Pancreas (tissue), 10 donors: ENCODE data around the gene INS. TPM values are rescaled to one million over a fixed set of nuclear protein-coding genes. Genes with fewer than 3 reads are reported as not detected.
"Not testable (repeated sequence)": the region's sequence is repeated elsewhere in the genome, so short reads cannot be mapped to it uniquely, and the experiment has no call there.

Source experiments
- ATAC-seq, 4 donors: fragments of 200-7000 bp; cut with Tn5 transposase; one replicate each; pipeline versions ENCODE4 v1.8.0 to v1.9.1; 2020; ENCODE audit warnings: mild to moderate bottlenecking in 4 of 4, moderate library complexity in 4 of 4
- DNase-seq, 6 donors: peaks; one replicate each; pipeline ENCODE4 v3.0.0-alpha.2; 2020
- FAIRE-seq: peaks from 2 replicates; lab custom pipeline; 2012; peaks lifted over from hg19 to GRCh38; lab: Jason Lieb, UNC
- H3K27ac ChIP-seq, 4 donors: fragments of 200-600 bp; sonication (generic); 1 replicate in 3 of 4; 2 replicates in 1 of 4; pipeline versions ENCODE4 v1.5.0 to v1.8.0; 2020
- H3K27me3 ChIP-seq, 4 donors: fragments of 200-600 bp; one replicate each; pipeline ENCODE4 v1.8.0; 2021
- H3K36me3 ChIP-seq, 3 donors: fragments of 200-600 bp; sonication (generic) in 1 of 3; one replicate each; pipeline versions ENCODE4 v1.5.0 to v1.8.0; 2020 to 2021
- H3K4me1 ChIP-seq, 3 donors: fragments of 200-600 bp; one replicate each; pipeline ENCODE4 v1.8.0; 2021
- H3K4me3 ChIP-seq, 4 donors: fragments of 200-600 bp; sonication (generic) in 2 of 4; one replicate each; pipeline versions ENCODE4 v1.5.0 to v1.8.0; 2020 to 2021
- H3K9me3 ChIP-seq, 4 donors: fragments of 200-600 bp; one replicate each; pipeline ENCODE4 v1.8.0; 2021
- CTCF ChIP-seq, 4 donors: fragments of 200-600 bp; sonication (generic) in 3 of 4; IDR thresholded peaks; one replicate each; pipeline versions ENCODE4 v1.5.0 to v1.8.0; 2021; ENCODE audit warnings: antibody characterized with exemption in 4 of 4
- WGBS, 2 donors: extraction: QIAGEN DNeasy Blood & Tissue Kit; methylation state at CpG; one replicate each; pipeline ENCODE4 v1.1.7; 2013; 5-methylcytosine and 5-hydroxymethylcytosine counted together
- intact Hi-C, 3 donors: fragments of 100-400 bp; cut with DNase I; formaldehyde crosslinking; loops; one replicate each; pipeline versions ENCODE4 v1.11.1 to v1.14.2; 2022
- polyA plus RNA-seq, 2 donors: library from polyadenylated mRNA; stranded (reverse); fragments of 200-250 nt; gene quantifications; one replicate each; pipeline ENCODE4 v1.2.3, GENCODE V29; 2013
- total RNA-seq, 6 donors: library from RNA; stranded (reverse); fragmentation: NEBNext Ultra II Directional in 4 of 6; extraction: Animal tissue kit (Norgen Biotek cat#: 25700) in 4 of 6; gene quantifications; one replicate each; pipeline versions ENCODE4 v1.2.1 to v1.2.4, GENCODE V29; 2021 to 2023
- donor health status: healthy with polysubstance abuse.
- donor health status: DM: no; HTN: no; CAD: no; lungs with moderate emphysema.
- donor health status: DM: no; HTN: no; CAD: no.
- donor health status: control.
- donor health status: control.
- donor health status: Bipolar disorder and iron deficiency.
- donor health status: DM: yes; HTN: yes; CAD: no.
- donor health status: DM: no; HTN: no; CAD: no.
- donor health status: DM: no; HTN: no; CAD: no.
- donor health status: DM: yes; HTN: yes; CAD: no.

Gene INS
- total and polyA plus RNA-seq, 8 donors, result 1,425 to 145,342 (median 6,399) TPM

- Histone ChIP-seq H3K36me3 (no peaks in the 10 kb centered on the region), H3K27ac (no peak overlapping the region), H3K9me3 (no peaks in the 10 kb centered on the region), H3K27me3 (no peaks in the 10 kb centered on the region), H3K4me3 (no peak overlapping the region), H3K4me1 (no peaks in the 10 kb centered on the region)
- WGBS, 2 donors, result 25 to 26% methylated on average over 16 of the region's 16 CpGs
- TF ChIP-seq CTCF (IDR thresholded peaks at IDR 0.05), result no peak
- intact Hi-C loops, result no loop called here
- DNase-seq (peak in 1 of 6 donors; percentile 46), FAIRE-seq (no peak), ATAC-seq (peak; percentile 26 to 56 (median 44))
Observed at GRCh38 chr11:2178906-2179494, 18.0 kb upstream of the INS start.

DNA sequence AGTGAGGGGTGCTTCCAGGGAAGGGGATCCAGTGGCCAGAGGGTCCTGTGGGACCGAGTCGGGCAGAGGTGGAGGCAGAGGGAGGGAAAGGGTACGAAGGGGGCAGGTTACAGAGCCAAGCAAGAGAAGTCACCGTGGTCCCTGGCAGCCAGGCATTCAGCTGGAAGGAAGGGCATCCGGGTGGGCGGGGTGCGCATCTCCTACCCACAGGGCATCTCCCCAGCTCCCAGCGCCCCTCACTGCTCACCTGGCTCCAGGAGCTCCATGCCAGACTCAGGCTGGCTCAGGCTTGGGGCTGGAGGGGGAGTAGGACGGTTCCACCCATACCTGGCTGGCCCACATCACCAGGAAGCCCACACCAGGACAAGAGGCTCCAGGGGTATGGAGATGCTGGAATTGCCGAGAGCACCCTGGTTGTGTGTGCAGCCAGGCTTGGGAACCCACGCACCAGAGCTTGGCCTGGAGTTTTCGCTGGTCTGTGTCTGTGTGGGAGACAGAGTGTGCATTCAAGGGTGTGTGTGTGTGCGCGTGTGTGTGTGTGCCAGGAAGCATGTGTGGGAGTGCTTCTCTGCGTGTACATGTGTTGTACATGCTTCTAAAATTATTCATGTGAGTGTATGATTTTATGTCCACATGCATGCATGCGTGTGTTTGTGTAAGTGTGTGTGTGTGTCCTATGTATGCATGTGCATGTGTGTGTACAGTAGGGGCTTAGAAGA is 17.2 kb upstream of the INS start:
- WGBS, 2 donors, result 64 to 71% methylated on average over 12 to 15 of the region's 16 CpGs
- not testable (repeated sequence) for ATAC-seq

DNA sequence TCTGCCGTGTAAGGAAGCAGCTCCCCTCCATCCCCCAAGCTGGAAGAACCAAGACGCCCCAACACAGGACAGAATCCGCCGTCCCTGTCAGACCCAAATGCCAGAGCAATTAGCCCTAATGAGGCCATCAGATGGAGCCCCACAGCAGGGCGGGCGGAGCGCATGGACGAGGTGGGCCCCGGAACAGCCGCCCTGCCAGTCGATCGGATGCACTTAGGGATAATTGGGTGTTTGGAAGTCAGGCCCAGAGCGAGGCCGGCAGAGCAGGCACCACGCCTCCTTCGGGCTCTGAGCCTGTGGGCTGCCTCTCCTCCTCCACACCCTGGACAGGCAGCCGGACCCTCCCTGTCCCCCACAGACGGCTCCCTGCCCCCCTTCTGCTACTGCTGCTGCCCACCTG is 16.1 kb upstream of the INS start:
- no peak for ATAC-seq
- FAIRE-seq, result no peak

More for the DNA sequence above, 17.2 kb upstream of the INS start:
- H3K27me3 ChIP-seq, H3K4me3 ChIP-seq, H3K9me3 ChIP-seq, intact Hi-C loops, H3K4me1 ChIP-seq, FAIRE-seq, H3K27ac ChIP-seq, DNase-seq, H3K36me3 ChIP-seq: not testable (repeated sequence)

GRCh38 chr11:2176389-2176900 is 15.4 kb upstream of the INS start:
- no peak for ATAC-seq
- H3K4me3 ChIP-seq, result no peak overlapping the region
- intact Hi-C loops, result no loop called here
- TF ChIP-seq CTCF (IDR thresholded peaks at IDR 0.05), result no peak
- H3K4me1 ChIP-seq, result no peaks in the 10 kb centered on the region
- DNase-seq, result no peak
- no peak overlapping the region for H3K27ac ChIP-seq
- no peaks in the 10 kb centered on the region for H3K36me3 ChIP-seq
- WGBS, 2 donors, result 73 to 87% methylated on average over 14 of the region's 14 CpGs
- no peaks in the 10 kb centered on the region for H3K9me3 ChIP-seq
- no peak for FAIRE-seq
- H3K27me3 ChIP-seq, result no peaks in the 10 kb centered on the region

More for the DNA sequence above, 16.1 kb upstream of the INS start:
- Histone ChIP-seq H3K4me3 (no peak overlapping the region), H3K4me1 (no peaks in the 10 kb centered on the region), H3K27ac (no peak overlapping the region), H3K36me3 (no peaks in the 10 kb centered on the region), H3K27me3 (no peaks in the 10 kb centered on the region), H3K9me3 (no peaks in the 10 kb centered on the region)
- no peak for DNase-seq
- no peak for TF ChIP-seq CTCF (IDR thresholded peaks at IDR 0.05)
- WGBS, 2 donors, result 64 to 81% methylated on average over 14 to 18 of the region's 18 CpGs
- intact Hi-C loops, result no loop called here

DNA sequence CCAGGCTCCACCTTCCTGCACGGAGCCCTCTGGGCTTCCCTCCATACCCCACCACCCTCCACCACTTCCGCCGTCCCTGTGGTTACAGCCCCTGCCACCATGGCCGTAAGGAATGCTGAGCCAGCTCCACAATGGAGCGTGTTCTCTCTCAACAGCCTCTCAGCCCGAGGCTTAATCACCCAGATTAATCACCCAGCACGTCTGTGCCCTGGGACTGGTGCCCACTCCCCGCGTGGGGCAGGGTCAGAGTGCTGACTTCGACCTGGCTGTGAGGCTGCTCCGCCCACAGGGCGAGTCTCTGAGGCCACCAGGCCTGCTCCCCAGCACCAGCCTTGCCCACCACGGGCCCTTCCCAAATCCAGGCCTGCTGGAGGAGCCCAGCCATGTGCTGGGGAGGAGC is 14.7 kb upstream of the INS start:
- Histone ChIP-seq H3K36me3 (no peaks in the 10 kb centered on the region), H3K27me3 (no peaks in the 10 kb centered on the region), H3K27ac (no peak overlapping the region), H3K9me3 (no peaks in the 10 kb centered on the region), H3K4me1 (no peaks in the 10 kb centered on the region), H3K4me3 (no peak overlapping the region)
- intact Hi-C loops, result no loop called here
- TF ChIP-seq CTCF (IDR thresholded peaks at IDR 0.05), result no peak
- DNase-seq (peak in 3 of 6 donors; percentile 54 to 73 (median 60)), FAIRE-seq (no peak), ATAC-seq (peak; percentile 58 to 80 (median 76))
- 27 to 38% methylated on average over 13 of the region's 13 CpGs for WGBS, 2 donors
